GM21447 (cell line): ENCODE results near the gene IGF2.

Experiments
- ATAC-seq: cut with Tn5 transposase; IDR thresholded peaks from one replicate; pipeline ENCODE4 v1.9.1; 2021; ENCODE audit not compliant: unreplicated experiment

Gene IGF2

DNA sequence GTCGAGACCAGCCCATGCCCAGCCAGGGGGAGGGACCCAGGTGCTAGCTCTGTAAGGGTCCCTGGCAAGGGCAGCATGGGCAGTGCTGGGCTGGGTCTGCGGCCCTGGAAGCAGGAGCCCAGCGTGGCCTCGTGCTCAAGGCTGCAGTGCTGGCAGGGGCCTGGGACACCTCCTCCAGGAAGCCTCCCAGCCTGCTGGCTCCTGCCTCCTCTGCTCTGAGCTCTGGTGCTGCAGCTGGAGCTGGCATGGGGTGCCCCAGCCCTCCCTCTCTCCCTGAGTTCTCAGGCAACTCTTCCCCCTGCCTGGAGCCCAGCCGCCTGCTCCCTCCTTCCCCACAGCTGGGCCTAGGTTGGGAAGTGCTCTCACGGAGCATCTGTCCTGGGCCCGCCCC, 15.0 kb upstream of the IGF2 start:
- ATAC-seq, result no peak

DNA sequence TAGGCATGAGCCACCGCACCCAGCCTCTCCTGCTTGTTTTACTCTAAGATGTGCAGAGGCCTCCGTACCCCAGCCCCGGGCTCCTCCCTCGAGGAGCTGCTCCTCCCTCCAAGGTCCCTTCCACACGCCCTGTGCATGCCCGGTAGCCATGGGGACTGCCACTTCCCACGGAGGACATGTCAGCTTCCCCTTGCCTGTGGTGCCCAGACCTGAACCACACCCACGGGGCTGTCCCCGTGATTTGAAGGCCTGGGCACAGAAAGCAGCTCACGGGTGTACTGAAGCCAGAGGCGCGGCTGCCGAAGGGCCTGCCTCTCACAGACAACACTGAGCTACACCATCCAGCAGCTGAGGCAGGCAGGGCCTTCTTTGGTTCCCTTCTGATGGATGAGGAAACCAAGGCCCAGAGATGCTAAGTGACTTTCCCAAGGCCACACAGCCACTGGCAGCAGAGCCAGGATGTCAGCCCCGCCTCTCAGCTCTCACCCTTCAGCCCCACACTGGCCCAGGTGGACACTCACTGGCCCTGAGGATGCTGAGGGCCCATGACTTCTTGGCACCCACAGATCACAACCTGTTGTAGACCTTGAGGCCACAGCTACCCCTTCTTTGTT, 14.5 kb upstream of the IGF2 start:
- ATAC-seq, result no peak

DNA sequence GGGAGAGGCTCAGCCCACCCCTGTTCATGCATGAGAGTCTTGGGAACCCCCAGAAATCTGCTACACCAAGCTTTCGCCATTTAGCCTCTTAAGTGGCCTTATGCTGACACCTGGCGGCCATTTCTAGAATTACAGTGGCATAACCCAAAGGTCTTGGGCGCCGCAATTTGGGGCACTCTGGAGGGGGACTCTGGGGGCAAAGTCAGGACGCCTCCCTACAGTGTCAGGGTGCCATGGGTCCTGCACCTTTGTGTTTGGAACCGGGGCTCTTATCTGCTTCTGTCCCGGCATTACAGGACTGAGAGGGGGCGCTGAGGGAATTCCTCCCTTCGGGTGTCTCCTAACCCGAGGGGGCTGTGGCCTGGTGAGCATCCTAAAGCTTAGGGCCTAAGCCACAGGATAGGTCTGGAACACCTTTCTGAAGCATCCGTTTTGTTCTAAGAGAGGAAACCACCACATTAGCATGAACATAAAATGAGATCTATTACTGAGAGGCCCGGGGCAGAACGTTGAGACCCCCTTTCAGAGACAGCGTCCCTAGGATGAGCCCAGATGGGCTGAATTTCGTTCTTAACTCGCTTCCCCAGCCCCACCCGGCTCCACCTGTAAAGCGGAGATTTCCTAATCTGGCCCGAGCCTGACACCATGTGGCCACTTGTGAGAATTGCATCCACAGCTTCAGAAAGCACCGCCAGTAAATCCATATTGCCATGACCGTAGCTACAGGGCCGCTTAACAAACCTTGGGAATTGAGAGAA, 12.5 kb upstream of the IGF2 start:
- peak; percentile 61 for ATAC-seq

DNA sequence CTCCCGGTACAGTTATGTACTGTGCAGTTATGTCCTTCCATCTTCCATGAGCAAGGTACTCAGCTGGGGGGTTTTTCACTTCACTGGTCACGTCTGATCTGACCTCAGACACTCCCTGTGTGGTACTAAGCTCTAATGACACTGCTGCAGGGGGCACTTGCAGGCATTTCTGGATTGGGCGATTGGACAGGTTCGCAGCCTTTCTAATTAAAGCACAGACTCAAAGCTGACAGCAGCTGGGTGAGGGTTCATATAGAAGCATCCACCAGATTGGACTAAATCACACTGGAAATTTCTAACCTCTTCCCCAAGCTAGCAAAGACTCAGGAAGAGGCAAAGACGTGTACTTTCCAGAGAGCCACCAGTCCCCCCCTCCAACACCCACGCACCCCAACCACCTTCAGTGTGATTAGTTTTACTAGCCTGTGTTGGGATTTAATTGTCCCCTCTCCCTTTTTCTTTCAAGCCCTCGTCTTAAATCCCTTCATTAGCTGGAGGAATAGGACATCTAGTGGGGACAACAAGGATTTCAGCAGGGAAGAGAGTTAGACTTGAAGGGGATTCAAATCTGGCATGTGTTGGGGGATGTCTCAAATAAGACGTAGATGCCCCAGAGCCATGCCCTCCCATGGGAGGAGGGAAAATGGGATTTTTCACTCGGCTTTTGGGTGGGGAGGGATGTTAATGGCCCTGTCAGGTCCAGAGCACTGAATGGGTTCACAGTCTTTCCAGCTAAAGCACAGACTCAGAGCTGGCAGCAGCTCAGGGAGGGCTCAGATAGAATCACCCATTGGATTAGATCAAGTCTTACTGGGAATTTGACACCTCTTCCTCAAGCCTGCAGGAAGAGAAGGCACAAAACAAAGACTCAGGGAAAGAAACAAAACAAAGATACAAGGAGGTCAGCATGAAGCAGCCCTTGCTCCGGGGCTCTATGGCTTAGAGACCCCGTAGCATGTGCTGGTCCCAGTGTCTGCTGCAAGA, 11.0 kb upstream of the IGF2 start:
- ATAC-seq, result no peak

DNA sequence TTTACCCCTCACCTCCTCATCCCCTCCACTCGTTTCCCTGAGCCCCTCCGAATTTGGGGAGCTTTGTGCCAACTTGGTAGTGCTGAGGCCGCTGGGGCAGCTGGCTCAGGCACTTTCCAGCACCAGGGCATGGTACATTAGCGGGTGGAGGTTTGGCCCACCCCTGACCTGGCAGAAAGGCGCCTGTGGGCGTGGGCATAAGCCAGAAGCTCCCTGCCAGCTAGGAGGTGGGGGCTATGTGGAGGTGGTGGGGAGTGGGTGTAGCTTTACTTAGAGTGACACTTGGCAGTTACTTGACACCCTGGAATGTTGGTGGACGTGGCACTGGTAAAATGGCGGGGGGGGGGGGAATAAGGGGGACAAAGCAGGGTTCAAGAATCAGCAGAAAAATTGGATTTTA, 10.3 kb upstream of the IGF2 start:
- no peak for ATAC-seq

DNA sequence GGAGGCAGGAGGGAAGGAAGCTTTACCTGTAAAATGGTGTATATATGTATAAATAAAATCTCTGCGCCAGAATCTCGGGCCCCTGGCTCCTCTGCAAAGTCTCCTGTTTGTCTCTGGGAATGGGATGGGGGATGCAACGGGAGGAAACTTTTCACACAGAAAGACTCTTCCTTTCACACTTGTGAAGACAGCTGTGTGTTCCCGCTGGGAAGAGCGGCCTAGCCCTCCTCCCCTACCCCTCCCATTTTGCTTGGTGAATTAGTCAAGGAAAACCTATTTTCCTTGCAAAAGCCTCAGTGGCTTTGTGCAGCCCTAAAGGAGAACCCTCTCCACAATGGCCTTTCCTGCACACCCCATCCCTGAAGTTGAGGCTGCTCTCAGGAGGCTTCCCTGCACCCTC, 9.4 kb upstream of the IGF2 start:
- no peak for ATAC-seq

DNA sequence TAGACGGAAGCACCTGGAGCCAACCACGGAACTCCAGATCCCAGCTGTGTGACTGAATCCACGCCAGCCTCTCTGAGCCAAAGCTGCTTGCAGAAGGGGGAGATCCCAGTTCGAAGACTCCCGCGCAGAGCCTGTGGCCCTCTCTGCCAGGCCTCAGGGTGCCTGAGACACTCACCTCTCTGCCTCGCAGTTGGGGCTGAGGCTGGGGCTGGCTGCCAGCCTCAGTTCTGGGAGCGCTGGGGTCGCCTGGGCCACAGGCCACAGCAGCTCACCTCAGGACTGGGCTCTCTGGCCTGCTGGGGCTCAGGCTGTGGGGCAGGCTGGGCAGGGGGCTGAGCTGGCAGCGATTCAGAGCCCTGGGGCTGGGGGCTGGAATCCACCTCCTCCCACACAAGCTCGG, 8.2 kb upstream of the IGF2 start:
- ATAC-seq, result no peak

DNA sequence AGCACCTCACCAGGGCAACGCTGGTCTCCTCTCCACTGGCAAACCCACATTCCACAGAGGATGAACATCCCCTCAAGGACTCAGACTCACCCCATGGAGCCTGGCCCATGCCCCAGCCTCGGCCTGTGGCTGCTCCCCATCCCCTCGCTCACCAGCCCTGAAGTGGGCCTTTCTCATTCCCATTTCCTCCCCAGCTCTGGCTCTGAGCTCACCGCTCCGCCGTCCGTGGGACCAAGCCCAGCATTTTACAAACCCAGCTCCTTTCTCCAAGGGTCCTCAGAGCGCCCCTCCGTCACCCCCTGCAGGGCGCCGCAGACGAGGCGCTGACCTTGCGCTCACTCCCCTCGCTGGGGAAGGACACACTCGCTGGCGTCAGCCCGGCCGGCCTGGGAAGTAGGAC, 6.9 kb upstream of the IGF2 start:
- ATAC-seq, result no peak

DNA sequence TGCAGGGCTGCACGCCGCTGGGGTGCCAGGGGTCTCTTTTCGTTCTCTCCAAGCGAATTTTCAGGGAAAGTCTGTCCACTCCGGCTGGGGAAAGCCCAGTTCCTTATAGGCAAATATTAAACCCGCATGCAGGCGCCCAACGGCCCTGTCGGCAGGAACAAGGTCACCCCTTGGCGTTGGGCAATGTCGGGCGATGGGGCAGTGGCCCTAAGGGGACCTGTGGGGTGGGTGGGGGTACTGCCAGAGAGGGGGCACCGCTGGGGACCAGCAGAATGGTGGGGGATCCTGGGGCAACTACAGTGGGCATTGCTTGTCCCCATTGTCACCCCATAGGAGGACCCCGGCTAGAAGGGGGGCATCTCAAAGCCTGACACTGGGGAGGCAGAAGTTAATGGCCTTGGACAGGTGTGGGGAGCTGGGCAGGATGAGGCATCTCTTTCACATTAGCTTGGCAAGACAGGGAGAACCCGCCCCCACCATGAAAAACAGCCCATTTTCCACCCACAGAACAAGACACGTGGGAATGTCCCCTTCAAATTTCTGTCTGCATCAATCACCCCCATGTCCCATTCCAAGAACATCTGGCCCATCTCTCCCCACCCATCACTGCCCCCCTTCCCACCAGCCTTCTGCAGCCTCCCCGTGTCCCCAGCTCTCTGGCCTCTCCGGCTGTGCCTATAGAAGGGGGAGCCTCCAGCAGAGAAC, 5.5 kb upstream of the IGF2 start:
- ATAC-seq, result no peak

DNA sequence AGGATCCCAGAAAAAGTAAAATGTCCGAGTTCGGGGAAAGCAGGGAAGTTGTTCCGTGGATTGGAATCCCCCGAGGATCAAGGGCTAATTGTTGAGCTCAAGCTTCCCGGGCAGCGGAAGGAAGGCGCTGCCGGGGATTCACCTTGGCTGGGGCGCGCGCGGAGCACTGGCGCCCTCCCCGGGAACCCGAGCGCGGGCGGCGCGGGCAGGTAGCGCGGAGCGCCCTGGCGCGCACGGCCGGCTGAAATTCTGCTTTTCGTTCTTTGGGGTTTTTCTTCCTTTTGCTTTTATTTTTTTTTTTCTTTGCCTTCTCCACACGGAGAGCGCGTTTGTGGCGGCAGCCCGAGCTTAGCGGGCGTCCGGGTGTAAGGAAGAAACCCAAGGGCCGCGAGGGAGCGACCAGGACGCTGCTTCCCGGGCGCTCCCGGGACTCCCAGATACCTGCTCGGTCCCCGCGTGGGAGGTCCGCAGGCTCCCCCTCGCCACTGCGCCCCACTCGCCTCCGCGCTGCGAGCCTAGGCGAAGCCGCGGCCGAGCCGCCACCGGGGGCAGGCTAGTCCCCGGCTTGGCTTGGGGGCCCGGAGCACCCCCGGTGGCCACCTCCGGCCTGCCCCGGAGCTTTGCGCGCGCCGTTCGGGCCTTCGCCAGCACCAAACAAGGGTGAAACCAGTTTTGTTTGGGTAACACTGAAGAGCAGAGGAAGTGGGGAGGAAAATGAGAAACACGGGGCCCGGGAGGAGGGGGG, 4.8 kb upstream of the IGF2 start:
- no peak for ATAC-seq

DNA sequence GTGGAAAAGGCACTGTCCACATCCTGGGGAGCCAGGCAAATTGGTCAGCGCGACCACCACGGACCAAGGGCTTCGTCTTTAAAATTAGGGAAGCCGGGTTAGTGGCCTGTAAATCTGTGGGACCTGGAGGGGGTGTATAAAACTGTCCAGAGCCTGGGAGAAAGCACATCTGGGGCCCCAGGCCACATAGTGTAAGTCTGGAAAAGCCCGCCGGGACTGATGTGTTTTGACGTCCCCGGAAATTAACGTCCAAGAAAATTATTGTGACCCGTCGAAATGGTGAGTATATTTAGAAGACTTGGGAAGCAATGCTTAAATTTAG, 4.2 kb upstream of the IGF2 start:
- ATAC-seq, result no peak

DNA sequence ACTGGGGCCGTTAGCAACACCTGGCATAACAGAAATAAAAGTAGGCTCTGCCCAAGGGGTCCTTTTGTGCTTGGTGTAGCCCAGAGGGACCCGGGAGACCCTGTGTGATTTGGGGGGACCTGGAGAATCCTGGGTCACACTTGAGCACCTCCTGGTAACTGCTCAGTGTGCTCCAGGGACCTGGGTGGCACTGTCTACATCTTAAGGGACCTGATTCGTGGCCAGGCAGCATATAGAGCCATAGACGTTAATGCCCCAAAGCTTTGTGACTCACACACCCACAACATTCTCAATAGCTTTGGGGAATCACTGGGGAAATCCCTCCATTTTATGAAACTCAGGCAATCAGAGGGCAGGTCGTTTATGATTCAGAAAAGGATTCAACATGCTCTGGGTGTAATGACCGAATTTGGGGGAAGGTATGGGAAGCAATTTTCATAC, 3.6 kb upstream of the IGF2 start:
- ATAC-seq, result no peak

DNA sequence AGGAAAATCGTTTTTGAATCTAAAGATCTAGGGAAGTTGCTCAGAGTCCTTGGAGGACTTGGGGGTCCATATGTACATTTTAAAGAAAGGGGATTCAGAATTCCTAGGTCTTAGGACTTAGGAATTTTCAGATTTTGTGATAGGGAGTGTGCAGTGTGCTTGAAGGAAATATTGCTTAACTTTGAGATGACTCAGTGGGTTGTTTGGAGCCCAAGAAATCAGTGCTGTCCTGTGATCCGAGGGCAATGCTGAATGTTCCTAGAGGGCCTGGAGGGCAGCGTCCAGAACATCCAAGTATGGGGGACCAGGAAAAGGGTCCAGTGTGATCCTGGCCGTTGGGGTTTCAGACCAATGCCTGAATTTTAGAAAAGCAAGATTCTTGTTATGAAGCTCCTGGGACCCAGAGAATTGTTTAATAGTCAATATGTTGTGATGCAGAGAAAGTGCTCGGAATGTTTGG, 3.1 kb upstream of the IGF2 start:
- ATAC-seq, result no peak

DNA sequence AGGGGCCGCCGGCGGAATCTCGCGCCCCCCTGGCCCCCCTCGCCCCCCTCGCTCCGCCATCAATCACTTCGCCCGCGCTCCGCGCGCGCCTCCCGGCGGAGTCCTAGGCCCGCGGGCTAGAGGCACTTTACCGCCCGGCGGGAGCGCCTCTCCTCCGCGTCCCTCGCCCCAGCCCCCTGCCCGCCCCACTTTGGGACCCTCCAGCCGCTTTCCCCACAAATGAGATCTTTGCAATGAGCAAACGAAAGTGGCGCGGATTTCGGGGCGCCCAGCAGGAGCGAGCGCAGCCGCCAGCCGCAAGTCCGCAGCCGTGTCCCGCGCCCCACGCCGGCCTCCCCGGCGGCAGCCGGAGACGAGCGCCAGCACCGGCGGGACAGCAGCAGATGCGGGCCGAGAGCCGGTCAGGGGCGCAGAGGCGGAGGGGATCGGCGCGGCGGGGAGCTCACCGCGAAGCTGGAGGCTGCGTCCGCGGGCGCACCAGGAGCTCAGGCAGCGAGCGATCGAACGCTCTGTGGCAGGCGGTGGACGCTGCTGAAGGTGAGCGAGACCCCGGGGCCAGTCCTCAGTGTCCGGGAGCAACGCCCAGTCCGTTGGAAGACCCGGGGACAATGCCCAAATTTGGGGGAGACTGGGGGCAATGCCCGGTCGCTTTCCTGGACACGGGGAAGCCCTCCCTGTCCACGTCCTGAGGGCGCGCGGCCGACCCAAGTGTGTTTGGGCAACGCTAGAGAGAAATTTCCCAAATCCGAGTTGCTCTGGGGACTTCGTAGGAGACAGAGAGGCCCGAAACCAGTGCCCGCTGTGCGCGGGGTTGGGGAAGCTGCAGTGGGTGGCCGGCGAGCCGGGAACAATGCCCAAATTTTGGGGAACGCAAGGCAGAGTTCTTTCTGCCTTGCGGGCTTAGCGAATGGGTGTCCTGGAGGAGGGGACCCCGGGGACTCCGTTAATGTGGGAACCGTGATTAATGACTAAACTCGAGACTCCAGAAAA, 1.5 kb upstream of the IGF2 start:
- ATAC-seq, result no peak

DNA sequence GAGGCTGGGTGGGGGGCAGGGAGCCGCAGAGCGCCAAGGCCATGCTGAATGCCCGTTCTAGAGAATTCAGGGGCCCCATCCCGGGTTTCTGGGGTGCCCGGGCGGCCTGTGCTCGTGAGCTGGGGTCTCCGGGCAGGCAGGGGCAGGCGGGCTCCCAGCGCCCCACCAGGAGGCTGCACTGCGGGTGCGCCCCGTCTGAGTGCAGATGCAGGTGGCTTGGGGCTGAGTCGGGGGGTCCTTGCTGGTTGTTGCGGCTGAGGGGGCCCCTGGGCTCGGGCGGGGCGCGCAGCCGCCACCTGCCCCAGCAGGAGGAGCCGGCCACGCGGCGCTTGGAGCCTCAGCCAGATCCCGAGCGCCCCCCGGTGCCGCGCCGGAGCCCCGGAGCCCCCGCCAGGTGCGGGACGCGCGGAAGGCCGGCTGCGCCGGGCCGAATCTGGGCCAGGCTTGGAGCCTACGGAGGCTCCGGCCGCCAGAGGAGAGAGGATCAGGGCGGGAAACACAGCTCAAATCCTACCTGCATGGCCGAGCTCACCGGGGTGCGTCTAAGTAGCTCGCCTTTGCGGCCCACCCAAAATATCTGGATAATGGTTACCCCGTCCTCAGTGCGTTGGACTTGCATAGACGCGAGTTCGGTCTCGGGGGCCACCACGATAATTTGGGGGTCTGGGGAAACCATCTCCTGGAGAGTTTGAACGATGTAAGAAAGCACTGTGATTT, 590 bp upstream of the IGF2 start:
- no peak for ATAC-seq

DNA sequence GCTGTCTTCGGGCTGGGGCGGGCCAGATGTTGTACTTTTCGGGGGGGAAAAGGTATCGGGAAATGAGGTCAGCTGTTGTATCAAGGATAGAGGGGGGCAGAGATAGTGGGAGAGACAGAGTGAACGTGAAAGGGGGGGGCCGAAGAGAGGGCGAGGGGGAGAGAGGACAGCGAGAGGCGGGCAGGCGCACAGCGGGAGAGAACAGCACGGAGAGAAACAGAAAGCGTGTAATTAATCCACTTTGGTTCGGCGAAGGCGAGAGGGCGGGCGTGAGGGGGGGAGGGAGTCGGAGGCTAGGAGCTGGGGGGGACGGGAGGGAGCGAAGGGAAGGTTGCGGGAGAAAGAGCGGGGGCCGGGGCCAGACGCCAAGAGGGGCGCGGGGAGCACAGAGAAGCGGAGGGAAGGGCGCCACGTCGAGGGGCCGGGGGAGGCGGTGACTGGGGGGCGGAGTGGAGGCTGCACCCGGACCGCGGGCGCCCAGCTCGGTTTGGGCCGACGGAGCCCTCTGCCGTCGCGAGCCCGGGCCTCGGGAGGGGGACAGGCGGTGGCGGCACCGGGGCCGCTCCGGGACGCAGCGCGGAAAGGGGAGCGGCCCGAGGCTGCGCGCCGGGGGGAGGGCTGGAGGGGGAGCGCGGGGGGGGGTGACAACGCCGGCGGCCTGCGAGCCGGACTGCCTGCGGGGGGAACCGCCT, 612 bp downstream of the IGF2 start:
- ATAC-seq, result no peak

DNA sequence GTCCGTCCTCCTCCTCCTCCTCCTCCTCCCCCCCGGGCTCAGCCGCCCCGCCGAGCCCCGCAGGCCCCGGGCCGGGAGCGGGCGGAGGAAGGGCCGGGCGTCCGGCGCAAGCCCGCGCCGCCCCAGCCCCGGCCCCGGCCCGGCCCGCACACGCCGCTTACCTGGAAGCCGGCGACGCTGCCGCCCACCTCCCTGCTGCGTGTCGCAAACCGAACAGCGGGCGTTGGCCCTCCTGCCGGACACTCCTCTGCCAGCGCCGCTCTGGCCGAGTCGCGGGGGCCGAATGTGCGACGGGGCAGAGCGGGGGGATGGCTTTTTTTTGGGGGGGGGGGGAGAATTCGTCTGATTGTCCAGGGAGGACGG, 1.1 kb downstream of the IGF2 start:
- no peak for ATAC-seq
